ENCODE data around the gene ZNF600. TPM values are rescaled to one million over a fixed set of nuclear protein-coding genes. Genes with fewer than 3 reads are reported as not detected.
"Not testable (repeated sequence)": the region's sequence is repeated elsewhere in the genome, so short reads cannot be mapped to it uniquely, and the experiment has no call there.

Gene ZNF600
- total RNA-seq, 1 donor from 2014 or later: 35.2 TPM

- peak; percentile 9 for DNase-seq (ENCODE audit: low spot score)
Measured at GRCh38 chr19:52741951-52742485, 44.6 kb downstream of the ZNF600 start.

DNA sequence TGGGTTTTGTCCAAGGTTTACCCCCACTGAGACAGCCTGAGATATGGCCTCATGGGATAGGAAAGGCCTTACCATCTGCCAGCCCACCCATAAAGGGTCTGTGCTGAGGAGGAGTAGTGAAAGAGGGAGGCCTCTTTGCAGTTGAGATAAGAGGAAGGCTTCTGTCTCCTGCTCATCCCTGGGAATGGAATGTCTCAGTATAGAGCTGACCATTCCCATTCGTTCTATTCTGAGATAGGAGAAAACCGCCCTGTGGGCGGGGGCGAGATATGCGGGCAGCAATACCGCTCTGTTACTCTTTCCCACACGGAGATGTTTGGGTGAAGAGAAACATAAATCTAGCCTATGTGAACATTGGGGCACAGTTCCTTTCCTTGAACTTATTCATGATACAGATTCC, 45.2 kb downstream of the ZNF600 start:
- DNase-seq (ENCODE audit: low spot score): peak; percentile 51

GRCh38 chr19:52739576-52739975, 47.0 kb downstream of the ZNF600 start:
- DNase-seq (ENCODE audit: low spot score): no peak

- DNase-seq (ENCODE audit: low spot score): peak; percentile 69
Measured at GRCh38 chr19:52735734-52736133, 50.9 kb downstream of the ZNF600 start.

DNA sequence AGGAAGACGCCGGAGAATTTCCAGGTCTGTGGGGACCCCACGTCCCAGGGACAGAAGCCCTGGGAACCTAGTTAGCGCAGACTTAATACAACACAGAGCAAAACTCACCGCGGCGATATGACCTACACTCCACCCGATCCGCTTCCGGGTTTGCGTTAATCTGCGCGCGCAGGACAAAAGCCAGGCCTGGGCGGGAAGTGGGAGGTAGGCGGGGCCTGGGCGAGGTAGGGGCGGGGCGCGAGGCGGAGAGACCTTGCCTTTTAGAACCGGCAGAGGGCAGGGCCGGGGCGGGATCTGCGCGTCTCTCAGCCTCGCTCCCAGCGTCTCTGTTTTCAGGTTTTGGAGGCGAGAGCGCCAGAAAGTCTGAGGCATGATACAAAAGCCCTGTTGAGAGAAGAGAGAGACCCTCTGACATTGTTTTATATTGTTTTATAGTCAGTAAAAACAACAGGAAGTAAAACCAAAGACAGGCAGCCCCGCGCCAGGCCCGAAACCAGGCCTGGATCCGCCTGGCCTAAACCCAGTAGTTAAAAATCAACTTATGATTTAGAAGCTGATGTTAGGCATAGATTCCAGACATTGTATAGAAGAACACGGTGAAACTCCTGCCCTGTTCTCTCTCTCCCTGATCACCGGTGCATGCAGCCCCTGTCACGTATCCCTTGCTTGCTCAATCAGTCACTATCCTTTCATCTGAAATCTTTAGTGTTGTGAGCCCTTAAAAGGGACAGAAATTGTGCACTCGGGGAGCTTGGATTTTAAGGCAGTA, 51.5 kb downstream of the ZNF600 start, which contains the start of gene ZNF611:
ZNF611 (minus strand) TSS at position 152 of the 769 bp plus-strand sequence. CDS start 19,150 bp downstream, outside the sequence.
- DNase-seq (ENCODE audit: low spot score): peak; percentile 98

DNA sequence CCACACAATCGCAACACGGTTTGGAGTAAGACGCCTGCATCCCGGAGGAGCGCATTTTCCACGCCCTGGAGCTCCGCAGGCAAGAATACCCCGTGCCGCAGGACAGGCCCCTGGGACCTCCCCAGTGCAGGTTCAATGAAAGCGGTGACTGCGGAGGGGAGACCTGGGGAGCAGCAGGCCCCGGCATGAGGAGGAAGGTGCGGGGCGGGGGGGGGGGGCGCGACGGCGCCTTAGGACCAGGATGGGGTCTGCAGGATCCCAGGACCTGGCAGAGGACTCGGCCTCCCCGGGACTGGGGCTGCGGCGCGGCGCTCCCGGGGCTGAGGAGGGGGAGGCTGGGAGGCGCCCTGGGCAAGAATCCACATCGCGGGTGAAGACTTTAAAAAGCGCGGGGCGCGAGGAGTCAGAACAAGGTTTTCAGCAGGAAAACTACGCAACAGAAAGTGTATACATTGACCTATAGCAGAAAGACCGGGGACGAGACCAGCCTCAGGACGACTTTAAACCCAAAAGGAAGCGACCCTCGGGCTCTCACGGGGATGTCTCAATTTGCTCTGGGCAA, 52.2 kb downstream of the ZNF600 start:
- no peak for DNase-seq (ENCODE audit: low spot score)

DNA sequence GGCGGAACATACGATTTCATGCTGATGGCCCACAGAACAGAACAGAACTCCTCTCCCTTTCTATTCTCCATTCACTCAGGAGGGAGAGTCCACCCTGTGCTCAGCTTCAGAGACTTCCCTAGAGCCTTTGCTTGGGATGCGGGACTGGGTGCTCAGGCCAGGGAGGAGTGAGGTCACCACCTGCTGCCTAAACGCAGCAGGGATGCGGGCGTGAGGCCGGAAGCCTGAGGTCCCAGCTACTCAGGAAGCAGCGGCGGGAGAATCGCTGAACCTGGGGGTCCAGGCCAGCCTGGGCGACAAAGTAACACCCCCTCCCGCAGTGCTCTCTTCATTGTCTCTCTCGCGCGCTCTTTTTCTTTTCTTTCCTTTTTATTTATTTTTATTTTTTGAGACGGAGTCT, 60.5 kb downstream of the ZNF600 start:
- DNase-seq (ENCODE audit: low spot score): not testable (repeated sequence)

GRCh38 chr19:52725528-52725961, 61.0 kb downstream of the ZNF600 start:
- no peak for DNase-seq (ENCODE audit: low spot score)

DNA sequence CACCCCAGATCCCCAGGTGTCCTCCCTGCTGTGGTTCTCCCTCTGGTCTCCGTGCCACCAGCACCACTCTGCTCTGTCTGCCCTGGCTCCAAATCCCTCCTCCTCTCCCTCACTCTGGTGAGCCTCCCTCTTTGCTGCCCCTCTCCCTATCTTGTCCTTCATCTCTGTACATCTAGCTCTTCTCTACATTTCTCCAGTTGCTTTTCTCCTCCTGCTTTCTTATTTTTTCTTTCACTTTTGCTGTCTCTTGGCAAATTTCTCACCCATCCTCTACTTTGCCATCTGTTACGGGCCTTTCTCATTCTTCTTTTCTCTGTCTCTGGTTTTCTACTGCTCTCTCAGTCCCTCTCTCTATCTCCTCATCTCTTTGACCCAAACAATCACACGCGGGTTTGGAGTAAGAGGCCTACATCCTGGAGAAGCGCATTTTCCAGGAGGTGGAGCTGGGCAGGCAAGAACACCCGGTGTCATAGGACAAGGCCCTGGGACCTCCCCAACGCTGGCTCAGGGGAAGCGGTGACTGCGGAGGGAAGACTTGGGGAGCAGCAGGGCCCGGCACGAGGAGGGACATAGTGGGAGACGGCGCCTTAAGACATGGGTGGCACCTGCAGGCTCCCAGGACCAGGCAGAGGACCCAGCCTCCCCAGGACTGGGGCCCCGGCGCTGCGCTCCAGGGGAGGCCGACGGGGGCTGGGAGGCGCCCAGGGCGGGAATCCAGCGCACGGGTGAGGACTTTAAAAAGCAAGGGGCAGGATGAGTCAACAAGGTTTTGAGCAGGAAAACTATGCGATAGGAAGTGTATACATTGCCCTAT, 61.7 kb downstream of the ZNF600 start:
- no peak for DNase-seq (ENCODE audit: low spot score)

GRCh38 chr19:52723907-52724598, 62.5 kb downstream of the ZNF600 start:
- peak; percentile 46 for DNase-seq (ENCODE audit: low spot score)

- DNase-seq (ENCODE audit: low spot score): peak; percentile 78
Measured at GRCh38 chr19:52722062-52723003, 64.3 kb downstream of the ZNF600 start.

DNA sequence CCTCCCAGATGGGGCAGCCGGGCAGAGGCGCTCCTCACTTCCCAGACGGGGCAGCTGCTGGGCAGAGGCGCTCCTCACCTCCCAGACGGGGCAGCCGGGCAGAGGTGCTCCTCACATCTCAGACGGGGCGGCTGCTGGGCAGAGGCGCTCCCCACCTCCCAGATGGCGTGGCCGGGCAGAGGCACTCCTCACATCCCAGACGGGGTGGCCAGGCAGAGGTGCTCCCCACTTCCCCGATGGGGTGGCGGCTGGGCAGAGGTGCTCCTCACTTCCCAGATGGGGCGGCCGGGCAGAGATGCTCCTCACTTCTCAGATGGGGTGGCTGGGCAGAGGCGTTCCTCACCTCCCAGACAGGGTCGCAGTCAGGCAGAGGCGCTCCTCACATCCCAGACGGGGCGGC, 66.0 kb downstream of the ZNF600 start:
- DNase-seq (ENCODE audit: low spot score): not testable (repeated sequence)

DNA sequence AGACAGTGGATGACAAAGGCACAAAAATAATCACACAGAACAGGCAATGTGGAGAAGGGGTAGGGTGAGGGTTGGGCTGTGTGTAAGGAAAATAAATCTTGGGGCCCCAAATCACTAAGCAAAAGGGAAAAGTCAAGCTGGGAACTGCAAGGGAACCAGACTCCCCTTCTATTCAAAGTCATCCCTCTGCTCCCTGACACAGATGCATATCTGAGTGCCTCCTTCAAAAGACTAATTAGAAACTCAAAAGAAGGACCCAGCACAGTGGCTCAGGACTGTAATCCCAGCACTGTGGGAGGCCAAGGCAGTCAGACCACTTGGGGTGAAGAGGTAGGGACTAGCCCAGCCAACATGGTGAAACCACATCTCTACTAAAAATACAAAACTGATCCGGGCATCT, 70.1 kb downstream of the ZNF600 start:
- no peak for DNase-seq (ENCODE audit: low spot score)

DNA sequence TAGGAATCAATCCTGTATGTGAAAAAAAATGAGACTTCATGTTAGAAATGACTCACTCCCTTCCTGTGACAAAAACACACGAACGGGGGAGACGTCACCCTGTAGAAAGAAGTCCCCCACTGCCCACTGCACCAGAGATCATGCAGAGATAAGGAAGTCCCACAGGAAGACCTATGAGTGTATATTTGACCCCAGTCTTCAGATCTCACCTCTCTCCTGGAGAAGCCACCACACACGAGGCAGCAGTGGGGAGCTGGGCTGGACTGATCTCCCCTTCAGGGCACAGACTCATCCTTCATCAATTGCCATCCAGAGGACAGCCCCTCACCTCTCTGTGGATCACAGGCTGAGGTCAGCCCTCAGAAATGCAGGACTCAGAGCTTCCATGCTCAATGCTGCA, 70.7 kb downstream of the ZNF600 start:
- DNase-seq (ENCODE audit: low spot score): not testable (repeated sequence)

GRCh38 chr19:52715330-52715729, 71.3 kb downstream of the ZNF600 start:
- DNase-seq (ENCODE audit: low spot score): not testable (repeated sequence)

Other genes with a start within 250 kb of the ZNF600 start
- gene ZNF701, start 216.5 kb downstream of the ZNF600 start, total RNA-seq (ENCODE audit: insufficient read depth, low replicate concordance): 23.1 TPM
- gene ZNF83, start 148.4 kb downstream of the ZNF600 start, total RNA-seq (ENCODE audit: insufficient read depth, low replicate concordance): 40.7 TPM
- 15.2 TPM for gene ZNF611, start 51.7 kb downstream of the ZNF600 start, total RNA-seq (ENCODE audit: insufficient read depth, low replicate concordance)
- gene ZNF28, start 34.8 kb upstream of the ZNF600 start, total RNA-seq (ENCODE audit: insufficient read depth, low replicate concordance): 26.5 TPM
- gene ZNF468, start 70.8 kb upstream of the ZNF600 start, total RNA-seq (ENCODE audit: insufficient read depth, low replicate concordance): 22.1 TPM
- 13.0 TPM for gene ZNF320, start 110.8 kb upstream of the ZNF600 start, total RNA-seq (ENCODE audit: insufficient read depth, low replicate concordance)
- 7.0 TPM for gene ZNF888, start 136.6 kb upstream of the ZNF600 start, total RNA-seq (ENCODE audit: insufficient read depth, low replicate concordance)
- 8.9 TPM for gene ZNF816, start 176.1 kb upstream of the ZNF600 start, total RNA-seq (ENCODE audit: insufficient read depth, low replicate concordance)
- 2.4 TPM for gene ERVV-1, start 227.1 kb upstream of the ZNF600 start, total RNA-seq (ENCODE audit: insufficient read depth, low replicate concordance)